Activated T-helper 1 cell treated with anti-CD3 and anti-CD28 coated beads, Interleukin-2, amount 50 U/mL, for 16 hours (primary cell): ENCODE measurements around the gene ZNF134.
A peak's percentile ranks its signal among the peaks of the same experiment; 100 is the strongest.

ENCODE experiments used
- DNase-seq, 2 donors: peaks; one replicate each; pipeline ENCODE4 v3.0.0-alpha.2; 2020; ENCODE audit warnings: low read depth in 1 of 2, low spot score in 1 of 2

Gene ZNF134

GRCh38 chr19:57613941-57614743, at the start of gene ZNF134:
Gene ZNF134 (plus strand): TSS chr19:57614242. CDS start chr19:57619469, 5,227 bp downstream.
- peak; percentile 78 to 84 for DNase-seq

- no peak for DNase-seq
Measured at GRCh38 chr19:57566396-57567265, 47.4 kb upstream of the ZNF134 start.

GRCh38 chr19:57570707-57571106, 43.3 kb upstream of the ZNF134 start:
- no peak for DNase-seq

- no peak for DNase-seq
Measured at GRCh38 chr19:57572415-57572947, 41.6 kb upstream of the ZNF134 start.

- DNase-seq = no peak
Measured at GRCh38 chr19:57576661-57577060, 37.4 kb upstream of the ZNF134 start.

GRCh38 chr19:57578487-57579205, 35.4 kb upstream of the ZNF134 start, which contains the start of gene ZNF416:
Gene ZNF416 (minus strand): TSS chr19:57578911. CDS start chr19:57578704, 207 bp downstream.
- peak; percentile 89 to 93 for DNase-seq

GRCh38 chr19:57583104-57583520, 30.9 kb upstream of the ZNF134 start:
- no peak for DNase-seq

- DNase-seq = peak; percentile 69 to 71
Measured at GRCh38 chr19:57583521-57584416, 30.3 kb upstream of the ZNF134 start, which contains the start of gene ZIK1. Gene ZIK1 (plus strand): TSS chr19:57584145. CDS start chr19:57584357, 212 bp downstream.

- no peak for DNase-seq
Measured at GRCh38 chr19:57587529-57587928, 26.5 kb upstream of the ZNF134 start.

GRCh38 chr19:57599377-57599760, 14.7 kb upstream of the ZNF134 start:
- DNase-seq = no peak

- peak; percentile 71 to 77 for DNase-seq
Measured at GRCh38 chr19:57599761-57600383, 14.2 kb upstream of the ZNF134 start, which contains the start of gene ZNF530. Gene ZNF530 (plus strand): TSS chr19:57599885. CDS start chr19:57604346, 4,461 bp downstream.

- no peak for DNase-seq
Measured at GRCh38 chr19:57606931-57607330, 7.1 kb upstream of the ZNF134 start.

- DNase-seq = no peak
Measured at GRCh38 chr19:57611113-57611512, 2.9 kb upstream of the ZNF134 start.

- DNase-seq = no peak
Measured at GRCh38 chr19:57615346-57615745, 1.3 kb downstream of the ZNF134 start.

- no peak for DNase-seq
Measured at GRCh38 chr19:57620673-57621348, 6.8 kb downstream of the ZNF134 start.

GRCh38 chr19:57623091-57623490, 9.0 kb downstream of the ZNF134 start:
- no peak for DNase-seq

GRCh38 chr19:57632987-57633831, 19.2 kb downstream of the ZNF134 start, which contains the start of gene ZNF211:
Gene ZNF211 (plus strand): TSS chr19:57633168. CDS start chr19:57633347, 179 bp downstream.
- DNase-seq = peak; percentile 68 to 78

- no peak for DNase-seq
Measured at GRCh38 chr19:57633832-57634131, 19.7 kb downstream of the ZNF134 start.
